ENCODE data around the gene VPS9D1.

Gene VPS9D1, protein sequence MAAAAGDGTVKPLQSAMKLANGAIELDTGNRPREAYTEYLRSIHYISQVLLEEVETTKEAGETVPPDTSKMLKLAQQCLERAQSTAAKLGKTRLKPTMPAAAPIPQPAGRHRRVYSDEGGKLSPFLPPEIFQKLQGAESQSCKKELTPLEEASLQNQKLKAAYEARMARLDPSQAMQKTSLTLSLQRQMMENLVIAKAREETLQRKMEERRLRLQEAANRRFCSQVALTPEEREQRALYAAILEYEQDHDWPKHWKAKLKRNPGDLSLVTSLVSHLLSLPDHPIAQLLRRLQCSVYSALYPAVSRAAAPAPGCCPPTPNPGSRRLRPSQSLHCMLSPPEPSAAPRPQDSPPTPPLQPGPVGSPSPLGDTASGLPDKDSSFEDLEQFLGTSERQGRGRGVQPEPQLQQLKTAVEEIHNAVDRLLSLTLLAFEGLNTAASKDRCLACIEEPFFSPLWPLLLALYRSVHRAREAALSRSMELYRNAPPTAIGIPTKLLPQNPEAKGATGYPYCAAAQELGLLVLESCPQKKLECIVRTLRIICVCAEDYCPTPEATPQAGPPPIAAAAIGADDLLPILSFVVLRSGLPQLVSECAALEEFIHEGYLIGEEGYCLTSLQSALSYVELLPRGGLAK

DNA sequence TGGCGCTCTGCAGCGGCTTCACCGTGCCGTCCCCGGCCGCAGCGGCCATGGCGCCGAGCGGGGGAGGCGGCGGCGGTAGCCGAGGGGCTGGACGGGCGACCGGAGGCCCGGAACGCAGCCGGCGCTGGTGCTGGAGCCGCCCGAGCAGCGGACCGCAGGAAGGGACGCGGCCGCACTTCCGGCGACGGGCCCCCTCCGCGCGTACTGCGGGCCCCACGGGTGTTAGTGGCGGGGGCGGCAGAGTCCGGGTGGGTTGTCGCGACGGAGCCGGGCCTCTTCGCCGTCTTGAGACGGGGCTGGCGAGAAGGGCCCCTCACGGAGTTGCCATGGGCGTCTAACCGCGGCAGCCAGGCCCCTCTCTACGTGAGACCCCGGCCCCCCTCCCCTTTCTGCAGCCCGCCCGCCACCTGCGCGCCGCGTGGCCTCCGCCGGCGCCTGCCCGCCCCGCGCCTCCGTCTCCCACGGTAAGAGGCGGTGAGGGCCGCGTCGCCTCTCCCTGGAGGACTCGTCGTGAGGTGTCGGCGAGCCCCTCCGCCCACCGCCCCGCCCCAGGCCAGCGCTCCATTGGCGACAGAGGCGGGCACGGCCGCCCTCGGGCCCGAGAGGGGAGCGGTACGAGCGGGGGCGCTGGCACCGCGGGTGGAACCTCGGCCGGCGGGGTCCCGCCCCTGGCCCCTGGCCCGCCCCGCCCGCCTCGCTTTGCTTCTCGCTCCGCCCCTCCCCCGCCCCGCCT lies at the start of gene VPS9D1, which contains the start of gene ZNF276:
Gene VPS9D1 (minus strand): TSS at position 86 of the 733 bp plus-strand sequence. CDS start 37 bp downstream, at position 49.
Gene ZNF276 (plus strand): TSS at position 725 of the 733 bp plus-strand sequence. CDS start 104 bp downstream, outside the sequence.
- peak; percentile 87 for DNase-seq

DNA sequence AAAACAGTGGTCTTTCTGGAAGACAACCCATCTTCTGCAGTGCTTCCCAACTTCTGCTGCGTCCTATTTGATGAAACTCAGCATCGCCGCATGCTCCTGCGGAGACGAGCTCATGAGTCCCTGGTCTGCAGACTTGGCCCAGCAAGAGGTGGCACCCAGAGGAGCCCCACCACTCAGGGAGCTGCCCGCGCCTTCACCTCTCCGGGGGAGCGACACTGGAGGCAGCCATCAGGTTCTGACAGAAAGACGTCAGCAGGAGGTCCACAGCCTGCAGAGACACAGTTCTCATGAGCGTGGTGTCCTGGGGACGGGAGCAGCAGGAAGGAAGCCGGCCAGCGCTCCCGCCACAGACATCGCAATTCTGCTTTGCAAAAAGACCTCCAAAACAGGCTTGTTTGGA lies 49.7 kb upstream of the VPS9D1 start:
- no peak for DNase-seq

DNA sequence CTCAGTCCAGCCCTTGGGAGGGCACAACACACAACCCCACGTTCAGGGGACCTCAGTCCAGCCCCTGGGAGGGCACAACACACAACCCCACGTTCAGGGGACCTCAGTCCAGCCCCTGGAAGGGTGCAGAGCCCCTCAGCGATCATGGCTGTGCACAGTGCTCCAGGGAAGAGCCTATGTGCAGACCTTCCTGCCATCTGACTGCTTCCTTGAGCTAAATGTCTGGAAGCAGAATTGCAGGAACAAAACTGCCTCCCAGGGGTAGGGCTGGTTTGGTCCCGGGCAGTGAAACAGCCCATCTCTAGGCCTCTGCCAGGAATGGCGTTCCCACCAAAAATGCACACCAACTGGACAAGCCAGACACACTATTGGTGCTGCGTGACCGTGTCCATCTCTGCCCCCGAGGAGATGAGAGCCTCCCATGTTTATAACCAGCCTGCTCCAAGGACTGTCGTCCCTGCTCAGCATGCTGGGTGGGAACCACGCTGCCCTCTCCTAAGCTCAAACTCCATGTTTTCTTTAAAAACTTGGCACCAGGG lies 44.7 kb upstream of the VPS9D1 start:
- no peak for DNase-seq

DNA sequence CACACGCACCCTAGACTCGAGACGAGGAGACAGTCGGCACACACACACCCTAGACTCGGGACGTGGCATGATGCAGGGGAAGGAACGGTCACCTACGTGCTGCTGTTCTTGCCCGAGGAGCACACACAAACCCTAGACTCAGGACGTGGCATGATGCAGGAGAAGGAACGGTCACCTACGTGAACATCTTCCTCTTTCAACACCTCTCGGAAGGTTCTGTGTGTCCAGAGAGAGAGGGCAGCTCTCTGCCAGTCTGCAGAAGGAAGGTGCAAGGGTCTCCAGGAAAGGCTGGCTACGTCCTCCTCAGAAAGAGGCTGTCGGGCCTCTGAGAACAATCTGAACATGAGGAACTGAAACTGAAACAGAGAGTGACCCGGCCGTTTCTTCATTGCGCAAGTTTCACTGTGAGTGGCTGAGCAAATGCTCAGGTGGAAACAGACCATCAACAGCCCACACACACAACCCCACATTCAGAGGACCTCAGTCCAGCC lies 44.1 kb upstream of the VPS9D1 start:
- no peak for DNase-seq

DNA sequence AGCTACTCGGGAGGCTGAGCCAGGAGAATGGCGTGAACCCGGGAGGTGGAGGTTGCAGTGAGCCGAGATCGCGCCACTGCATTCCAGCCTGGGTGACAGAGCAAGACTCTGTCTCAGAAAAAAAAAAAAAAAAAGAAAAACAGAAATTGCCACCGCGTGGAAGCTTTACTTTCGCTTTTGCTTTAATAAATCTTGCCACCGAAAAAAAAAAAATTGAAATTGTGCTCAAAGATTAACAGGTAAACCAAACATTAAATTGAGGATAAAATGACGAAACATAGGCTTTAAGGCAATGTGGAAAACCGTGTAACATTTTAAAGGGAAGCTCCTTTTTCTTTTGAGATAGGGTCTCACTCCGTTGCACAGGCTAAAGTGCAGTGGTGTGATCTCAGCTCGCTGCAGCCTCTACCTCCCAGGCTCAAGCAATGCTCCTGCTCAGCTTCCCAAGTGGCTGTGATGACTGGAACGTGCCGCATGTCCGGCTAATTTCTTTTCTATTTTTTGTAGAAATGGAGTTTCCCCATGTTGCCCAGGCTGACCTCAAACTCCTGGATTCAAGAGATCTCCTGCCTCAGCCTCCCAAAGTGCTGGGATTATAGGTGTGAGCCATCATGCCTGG lies 40.7 kb upstream of the VPS9D1 start:
- no peak for DNase-seq

DNA sequence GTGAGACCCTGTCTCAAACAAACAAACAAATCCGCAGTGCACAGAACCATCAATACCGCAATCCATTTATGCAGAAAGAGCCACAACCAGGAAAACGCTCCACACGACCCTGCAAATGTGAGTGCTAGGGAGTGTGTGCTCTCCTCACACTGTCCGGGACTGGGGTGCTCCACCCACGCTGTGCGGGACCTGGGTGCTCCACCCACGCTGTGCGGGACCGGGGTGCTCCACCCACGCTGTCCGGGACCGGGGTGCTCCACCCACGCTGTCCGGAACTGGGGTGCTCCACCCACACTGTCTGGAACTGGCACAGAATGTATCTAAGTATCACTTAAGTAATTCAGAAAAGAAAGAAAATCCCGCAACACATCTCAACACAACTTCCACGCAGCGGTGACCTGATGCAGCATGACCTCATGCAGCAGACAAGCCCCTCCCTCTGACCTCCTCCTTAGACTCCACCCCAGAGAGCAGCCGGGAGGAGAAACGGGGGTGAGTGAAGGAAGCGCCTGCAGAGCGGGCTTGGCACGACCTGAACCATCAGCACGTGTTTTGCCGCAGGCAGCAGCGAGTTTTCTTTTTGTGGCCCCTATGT lies 39.1 kb upstream of the VPS9D1 start:
- peak; percentile 21 for DNase-seq

DNA sequence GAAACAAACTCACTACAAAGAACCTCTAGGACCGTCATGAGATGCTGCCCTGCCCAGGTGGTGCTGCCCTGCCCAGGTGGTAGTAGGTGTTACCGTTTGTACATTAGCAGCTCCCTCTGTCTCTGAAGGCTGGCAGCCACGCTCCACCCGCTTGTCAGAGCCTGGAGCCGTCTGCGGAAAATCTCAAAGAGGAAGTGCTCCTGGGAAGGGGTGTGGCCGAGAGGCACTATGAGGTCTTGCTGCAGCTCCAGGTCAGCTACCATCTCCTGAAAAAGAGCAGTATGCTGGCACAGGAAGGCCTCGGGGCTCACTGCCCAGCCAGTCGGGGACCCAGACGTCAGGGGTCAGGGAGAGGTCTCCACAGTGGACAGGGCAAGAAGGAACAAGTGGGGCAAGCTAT lies 28.9 kb upstream of the VPS9D1 start:
- DNase-seq, result no peak

DNA sequence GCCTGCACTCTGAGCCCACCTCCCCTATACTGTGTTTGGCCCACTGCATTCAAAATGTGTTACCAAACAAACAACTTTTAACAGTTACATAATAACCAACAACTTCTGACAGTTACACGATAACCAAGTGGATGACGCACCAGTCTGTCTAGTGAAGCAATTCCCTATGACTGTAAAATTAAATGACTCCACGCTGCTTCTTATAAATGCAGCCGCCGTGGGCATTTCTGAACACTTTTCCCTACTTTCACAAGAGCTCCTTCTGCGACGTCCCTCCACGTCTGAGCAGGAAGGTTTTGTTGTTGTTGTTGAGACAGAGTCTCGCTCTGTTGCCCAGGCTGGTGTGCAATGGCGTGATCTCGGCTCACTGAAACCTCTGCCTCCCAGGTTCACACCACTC lies 28.2 kb upstream of the VPS9D1 start:
- DNase-seq, result no peak

DNA sequence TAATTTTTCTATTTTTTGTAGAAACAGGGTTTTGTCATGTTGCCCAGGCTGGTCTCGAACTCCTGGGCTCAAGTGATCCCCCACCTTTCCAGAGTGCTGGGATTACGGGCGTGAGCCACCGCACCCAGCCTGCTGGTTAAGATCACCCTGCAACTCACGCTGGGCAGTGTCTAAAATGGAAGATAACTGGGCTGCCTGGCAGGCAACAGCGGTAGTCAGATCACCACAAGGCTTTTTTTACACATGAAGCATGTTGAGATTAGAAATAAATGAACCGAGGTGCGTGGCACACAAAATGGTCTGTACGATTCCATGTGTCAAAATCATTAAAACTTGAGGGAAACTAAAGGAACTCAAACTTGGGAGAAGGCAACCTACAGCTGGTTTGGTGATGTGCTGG lies 27.4 kb upstream of the VPS9D1 start:
- no peak for DNase-seq

DNA sequence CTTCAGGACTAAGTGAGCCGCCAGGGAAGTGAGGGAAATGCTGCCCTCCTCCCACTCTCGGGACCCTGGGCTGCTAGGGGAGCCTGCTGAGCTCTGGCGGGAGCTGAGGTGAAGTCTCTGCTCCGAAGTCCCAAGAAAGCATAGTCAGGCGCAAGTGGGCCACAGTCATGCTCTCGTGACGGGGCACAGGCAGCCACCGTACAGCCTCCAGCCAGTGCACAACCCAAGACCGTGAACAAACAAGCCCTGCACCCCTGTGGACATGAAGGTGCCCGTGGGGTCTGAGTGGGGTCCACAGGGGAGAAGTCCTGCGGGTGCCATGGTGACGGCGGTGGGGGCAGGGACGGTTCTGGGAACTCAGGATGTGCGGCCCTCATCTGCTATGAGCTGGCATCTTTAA lies 25.3 kb upstream of the VPS9D1 start:
- DNase-seq, result no peak

DNA sequence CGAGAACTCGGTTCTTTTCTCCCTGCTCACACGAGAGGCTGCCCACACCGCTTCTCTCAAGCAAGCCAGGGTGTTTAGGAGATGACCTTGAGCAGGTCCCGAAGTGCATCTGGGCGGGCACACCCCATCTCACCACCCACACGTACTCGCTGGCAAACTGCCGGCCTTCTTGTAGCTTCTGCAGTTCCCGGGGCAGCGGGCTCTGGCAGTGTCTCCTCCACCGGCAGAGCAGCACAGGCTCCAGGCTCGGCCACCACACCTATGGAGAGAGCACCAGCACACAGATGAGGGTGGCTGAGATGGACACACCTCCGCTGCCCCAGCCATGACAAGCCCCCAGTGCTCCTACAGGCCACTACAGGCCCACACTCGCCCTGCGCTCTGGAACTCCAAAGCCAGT lies 24.1 kb upstream of the VPS9D1 start:
- DNase-seq, result no peak

DNA sequence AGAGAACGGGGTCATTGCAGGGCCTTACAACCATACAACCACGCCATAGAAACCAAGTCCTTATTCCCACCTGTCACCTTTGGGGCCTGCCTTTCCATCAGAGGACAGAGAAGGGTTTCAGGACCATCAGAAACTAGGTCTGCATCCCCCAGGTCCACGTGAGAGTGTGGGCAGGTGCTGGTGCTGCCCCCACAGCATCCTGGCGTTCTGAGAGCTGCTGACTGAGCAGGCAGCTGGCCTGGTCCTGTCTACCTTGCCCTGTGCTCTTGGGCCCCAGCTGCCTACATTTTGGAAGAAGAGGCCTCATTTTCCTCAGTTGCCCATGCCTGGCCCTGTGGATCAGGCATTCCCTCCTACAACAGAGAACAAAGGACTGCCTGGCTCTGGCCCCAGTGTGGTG lies 22.2 kb upstream of the VPS9D1 start:
- DNase-seq, result no peak

DNA sequence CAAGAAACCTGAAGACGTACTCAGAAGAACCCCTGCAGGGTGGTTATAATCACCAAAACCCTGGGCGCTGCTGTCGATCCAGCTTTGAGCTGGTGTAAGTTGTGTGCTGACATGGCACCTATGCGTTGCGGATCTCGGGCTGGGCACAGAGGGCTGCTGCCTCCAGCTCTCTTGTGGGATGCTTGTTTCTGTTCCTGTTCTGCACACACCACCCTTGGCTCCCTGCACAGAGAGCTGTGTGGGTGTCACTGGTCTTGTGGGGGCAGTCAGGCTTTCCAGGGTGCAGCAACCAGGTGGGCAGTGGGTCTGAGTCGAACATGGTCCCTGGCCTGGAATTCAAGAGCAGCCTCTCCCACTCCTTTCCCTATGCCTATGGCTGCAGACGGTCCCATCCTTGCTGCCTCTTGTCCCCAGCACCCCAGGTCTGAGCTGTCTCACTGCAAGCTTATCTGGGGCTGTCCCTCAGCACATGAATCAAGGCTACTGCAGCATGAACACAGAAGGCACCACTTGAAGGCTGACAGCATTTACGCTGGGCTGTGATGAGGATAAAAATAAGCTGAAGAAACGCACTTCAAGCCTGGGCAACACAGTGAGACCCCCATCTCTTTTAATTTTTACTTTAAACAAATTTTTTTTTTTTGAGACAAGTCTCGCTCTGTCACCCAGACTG lies 20.8 kb upstream of the VPS9D1 start:
- DNase-seq, result no peak

DNA sequence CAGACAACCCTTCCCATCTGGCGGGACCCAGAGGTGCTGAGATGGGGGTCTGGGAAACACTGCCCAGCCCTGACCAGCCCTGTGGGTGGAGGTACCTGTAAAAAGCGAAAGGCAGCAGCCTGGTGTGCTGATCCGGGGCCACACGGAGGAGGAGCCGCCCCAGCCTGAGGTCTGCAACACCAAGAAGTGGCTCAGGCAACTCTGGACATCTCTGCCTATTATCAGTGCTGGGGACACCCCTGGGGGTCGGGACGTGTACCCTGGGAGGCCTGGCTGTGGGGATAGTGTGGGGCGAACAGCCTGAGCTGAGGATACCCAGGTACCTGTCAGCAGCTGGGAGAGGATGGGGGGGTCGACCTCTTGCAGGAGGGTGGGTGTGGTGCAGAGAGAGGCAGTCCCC lies 18.7 kb upstream of the VPS9D1 start:
- DNase-seq, result no peak

DNA sequence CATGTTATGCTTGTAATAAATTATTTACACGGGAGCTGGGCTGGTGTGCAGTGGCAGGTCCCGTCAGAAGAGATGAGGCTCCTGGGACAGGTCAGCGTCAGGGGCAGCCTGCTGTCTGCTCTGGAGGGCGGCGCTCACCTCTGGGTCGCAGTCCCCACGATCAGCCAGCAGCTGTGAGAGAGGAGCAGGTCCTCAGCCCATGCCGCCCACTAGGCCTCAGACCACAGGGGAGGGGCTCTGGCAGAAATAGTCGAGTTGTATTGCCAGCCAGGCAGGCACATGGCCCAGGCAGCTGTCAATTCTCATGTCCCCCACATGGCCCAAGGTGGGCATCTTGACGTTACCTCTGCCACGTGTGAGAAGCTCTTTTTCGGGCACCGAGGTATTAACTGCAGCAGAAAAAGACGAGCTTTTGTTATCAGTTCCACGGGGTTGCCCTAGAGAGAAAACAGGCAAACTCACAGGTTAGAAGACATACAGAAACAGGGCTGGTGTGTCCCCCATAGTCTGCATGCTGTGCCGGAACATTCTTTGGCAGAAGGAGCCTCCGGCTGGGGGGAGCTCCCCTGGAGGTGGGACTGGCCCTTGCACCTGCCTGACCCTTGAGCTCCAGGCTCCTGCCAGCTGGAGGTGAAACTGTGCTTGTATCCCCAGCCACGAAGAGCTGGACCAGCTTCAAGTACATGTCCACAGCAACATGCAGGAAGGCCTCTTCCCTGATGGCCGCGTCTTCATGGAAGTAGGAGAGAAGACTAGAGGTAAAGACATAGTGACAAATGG lies 18.0 kb upstream of the VPS9D1 start:
- DNase-seq, result no peak

DNA sequence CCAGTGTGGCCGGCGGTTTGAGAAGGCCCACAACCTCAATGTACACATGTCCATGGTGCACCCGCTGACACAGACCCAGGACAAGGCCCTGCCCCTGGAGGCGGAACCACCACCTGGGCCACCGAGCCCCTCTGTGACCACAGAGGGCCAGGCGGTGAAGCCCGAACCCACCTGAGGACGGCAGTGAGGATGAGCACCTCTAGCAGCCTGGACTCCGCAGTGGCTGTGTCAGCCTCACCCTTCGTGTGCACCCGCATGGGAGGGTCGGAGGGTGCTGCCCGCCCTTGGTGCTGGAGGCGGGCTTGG lies 17.3 kb upstream of the VPS9D1 start:
- no peak for DNase-seq

DNA sequence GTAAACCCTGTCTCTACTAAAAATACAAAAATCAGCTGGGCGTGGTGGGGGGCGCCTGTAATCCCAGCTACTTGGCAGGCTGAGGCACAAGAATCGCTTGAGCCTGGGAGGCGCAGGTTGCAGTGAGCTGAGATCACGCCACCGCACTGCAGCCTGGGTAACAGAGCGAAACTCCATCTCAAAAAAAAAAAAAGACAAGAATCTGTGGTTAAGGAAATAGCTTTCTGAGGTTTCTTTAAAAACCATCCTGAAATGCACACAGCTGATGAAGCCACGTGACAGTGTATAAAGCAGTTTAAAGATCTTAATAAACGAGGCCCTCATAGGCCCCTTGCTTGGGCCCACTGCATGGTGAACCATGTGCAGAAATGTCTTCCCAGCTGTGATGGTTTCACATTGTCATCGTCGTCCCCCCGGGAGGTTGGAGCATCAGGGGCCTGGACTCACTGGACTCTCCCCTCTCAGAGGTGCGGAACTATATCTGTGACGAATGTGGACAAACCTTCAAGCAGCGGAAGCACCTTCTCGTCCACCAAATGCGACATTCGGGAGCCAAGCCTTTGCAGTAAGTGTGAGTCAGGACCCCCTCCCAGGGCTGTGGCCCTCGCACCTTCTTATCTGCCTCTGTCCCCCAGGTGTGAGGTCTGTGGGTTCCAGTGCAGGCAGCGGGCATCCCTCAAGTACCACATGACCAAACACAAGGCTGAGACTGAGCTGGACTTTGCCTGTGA lies 16.8 kb upstream of the VPS9D1 start:
- peak; percentile 48 for DNase-seq

DNA sequence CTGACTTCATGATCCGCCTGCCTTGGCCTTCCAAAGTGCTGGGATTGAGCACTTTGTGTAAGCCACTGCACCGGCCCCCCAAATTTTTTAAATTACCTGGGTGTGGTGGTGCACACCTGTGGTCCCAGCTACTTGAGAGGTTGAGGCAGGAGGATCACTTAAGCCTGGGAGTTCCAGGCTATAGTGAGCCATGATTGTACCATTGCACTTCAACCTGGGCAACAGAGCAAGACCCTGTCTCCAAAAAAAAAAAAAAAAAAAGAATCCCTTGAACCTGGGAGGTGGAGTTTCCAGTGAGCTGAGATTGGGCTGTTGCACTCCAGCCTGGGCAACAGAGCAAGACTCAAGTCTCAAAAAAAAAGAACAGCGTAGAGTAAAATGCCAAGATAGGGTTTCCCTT lies 15.9 kb upstream of the VPS9D1 start:
- DNase-seq, result no peak

DNA sequence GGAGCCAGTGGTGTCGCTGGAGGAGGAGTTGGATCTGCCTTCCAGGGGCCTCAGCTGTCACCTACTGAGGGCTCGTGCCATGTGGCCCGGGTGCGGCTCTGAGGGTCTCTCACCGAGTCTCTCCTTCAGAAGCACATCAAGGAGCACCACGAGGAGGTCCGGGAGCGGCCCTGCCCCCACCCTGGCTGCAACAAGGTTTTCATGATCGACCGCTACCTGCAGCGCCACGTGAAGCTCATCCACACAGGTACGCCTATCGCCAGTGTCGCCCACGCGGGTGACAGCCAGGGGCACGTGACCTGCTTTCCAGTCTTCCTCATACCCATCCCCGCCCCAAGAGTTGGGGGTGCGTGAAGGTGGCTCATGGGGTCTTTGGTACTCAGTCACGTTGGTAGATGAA lies 13.1 kb upstream of the VPS9D1 start:
- DNase-seq, result no peak

DNA sequence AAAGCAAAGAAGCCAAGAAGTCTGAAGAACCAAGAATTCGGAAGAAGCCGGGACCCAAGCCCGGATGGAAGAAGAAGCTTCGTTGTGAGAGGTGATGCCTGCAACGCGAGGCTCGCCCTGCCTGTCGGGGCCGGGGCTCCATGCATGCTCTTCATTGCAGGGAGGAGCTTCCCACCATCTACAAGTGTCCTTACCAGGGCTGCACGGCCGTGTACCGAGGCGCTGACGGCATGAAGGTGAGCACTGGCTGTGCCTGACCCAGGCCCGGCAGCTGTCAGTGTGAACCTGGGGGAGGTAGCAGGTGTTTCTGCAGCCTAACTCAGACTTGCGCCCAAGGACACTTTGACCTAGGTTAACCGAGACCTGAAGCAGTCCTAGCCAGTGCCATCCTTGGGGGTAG lies 12.6 kb upstream of the VPS9D1 start:
- no peak for DNase-seq

DNA sequence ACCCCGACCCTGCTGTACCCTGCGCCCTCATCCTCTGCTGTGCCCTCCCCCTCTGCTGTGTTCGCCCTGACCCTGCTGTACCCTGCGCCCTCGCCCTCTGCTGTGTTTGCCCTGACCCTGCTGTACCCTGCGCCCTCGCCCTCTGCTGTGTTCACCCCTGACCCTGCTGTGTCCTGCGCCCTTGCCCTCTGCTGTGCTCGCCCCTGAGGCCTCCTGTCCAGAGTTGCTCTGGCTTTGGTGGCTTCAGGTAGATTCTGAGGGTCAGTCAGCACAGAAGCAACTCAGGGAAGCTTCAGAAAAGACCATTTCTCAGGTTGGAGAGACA lies 12.2 kb upstream of the VPS9D1 start:
- DNase-seq, result no peak
